Activated T-cell treated with anti-CD3 and anti-CD28 coated beads, Interleukin-2, amount 50 U/mL, for 72 hours (primary cell): Measurements from ENCODE around the gene GPC6. TPM values are rescaled to one million over a fixed set of nuclear protein-coding genes. Genes with fewer than 3 reads are reported as not detected.

Experiments used
- ATAC-seq, 2 donors: fragments of 150-1000 bp; cut with Tn5 transposase; replicated peaks in 1 of 2; 2 replicates each; pipeline ENCODE4 v1.10.0; 2021; ENCODE audit warnings: moderate library complexity in 2 of 2, mild to moderate bottlenecking in 1 of 2
- DNase-seq, 2 donors: peaks; one replicate each; pipeline ENCODE4 v3.0.0; 2021 to 2022; ENCODE audit warnings: mixed read lengths in 1 of 2
- H3K27ac Mint-ChIP-seq: one replicate; pipeline ENCODE4 v1.8.0; 2022; ENCODE audit warnings: mild to moderate bottlenecking, moderate library complexity, mixed read lengths
- H3K27me3 Mint-ChIP-seq: one replicate; pipeline ENCODE4 v1.8.0; 2022; ENCODE audit warnings: low read depth, mixed read lengths
- H3K36me3 Mint-ChIP-seq, 2 donors: one replicate each; pipeline ENCODE4 v1.8.0; 2022; ENCODE audit warnings: mixed read lengths in 2 of 2, mild to moderate bottlenecking in 1 of 2; ENCODE audit not compliant: insufficient read depth in 2 of 2
- H3K4me1 Mint-ChIP-seq: one replicate; pipeline ENCODE4 v1.8.0; 2022; ENCODE audit warnings: low read depth, mixed read lengths
- H3K4me3 Mint-ChIP-seq, 2 donors: one replicate each; pipeline ENCODE4 v1.8.0; 2022; ENCODE audit warnings: mild to moderate bottlenecking in 2 of 2, mixed read lengths in 2 of 2, moderate library complexity in 2 of 2
- H3K9me3 Mint-ChIP-seq, 2 donors: one replicate each; pipeline ENCODE4 v1.8.0; 2022; ENCODE audit warnings: mixed read lengths in 2 of 2
- total RNA-seq, 2 donors: library from RNA; stranded (reverse); gene quantifications; one replicate each; pipeline ENCODE4 v1.2.3, GENCODE V29; 2022

GPC6 gene
- total RNA-seq, 2 donors from 2014 or later = not detected

GRCh38 chr13:94217370-94217769, 990.8 kb downstream of the GPC6 start:
- no peak overlapping the region for H3K27ac Mint-ChIP-seq
- peaks cover 5% of the 10 kb centered on the region for H3K27me3 Mint-ChIP-seq
- DNase-seq = no peak
- peaks cover 1 to 3% of the 10 kb centered on the region in 2 donors for H3K9me3 Mint-ChIP-seq
- no peaks in the 10 kb centered on the region for H3K4me1 Mint-ChIP-seq
- no peak for ATAC-seq
- H3K36me3 Mint-ChIP-seq = no peaks in the 10 kb centered on the region
- H3K4me3 Mint-ChIP-seq = no peak overlapping the region

GRCh38 chr13:94218537-94218936, 991.9 kb downstream of the GPC6 start:
- Mint-ChIP-seq H3K27ac (no peak overlapping the region), H3K36me3 (no peaks in the 10 kb centered on the region)
- ATAC-seq = no peak

GRCh38 chr13:94218951-94219350, 992.3 kb downstream of the GPC6 start:
- Mint-ChIP-seq H3K9me3 (peaks cover 1 to 3% of the 10 kb centered on the region in 2 donors), H3K27me3 (peaks cover 11% of the 10 kb centered on the region), H3K4me3 (no peak overlapping the region), H3K36me3 (no peaks in the 10 kb centered on the region), H3K27ac (no peak overlapping the region), H3K4me1 (no peaks in the 10 kb centered on the region)
- ATAC-seq = no peak
- no peak for DNase-seq

More at GRCh38 chr13:94218537-94218936, 991.9 kb downstream of the GPC6 start:
- peaks cover 1 to 3% of the 10 kb centered on the region in 2 donors for H3K9me3 Mint-ChIP-seq
- H3K4me3 Mint-ChIP-seq = no peak overlapping the region
- peaks cover 11% of the 10 kb centered on the region for H3K27me3 Mint-ChIP-seq
- H3K4me1 Mint-ChIP-seq = no peaks in the 10 kb centered on the region
- DNase-seq = no peak

- H3K36me3 Mint-ChIP-seq = no peaks in the 10 kb centered on the region
- no peak for ATAC-seq
- H3K27me3 Mint-ChIP-seq = peaks cover 11% of the 10 kb centered on the region
These were observed 998.1 kb downstream of the GPC6 start for GRCh38 chr13:94224670-94225069.

GRCh38 chr13:94227255-94227879, 1000.8 kb downstream of the GPC6 start:
- peaks cover 0 to 1% of the 10 kb centered on the region in 2 donors for H3K9me3 Mint-ChIP-seq

More at GRCh38 chr13:94224670-94225069, 998.1 kb downstream of the GPC6 start:
- DNase-seq = no peak
- no peaks in the 10 kb centered on the region for H3K4me1 Mint-ChIP-seq
- H3K4me3 Mint-ChIP-seq = no peak overlapping the region
- peaks cover 2 to 3% of the 10 kb centered on the region in 2 donors for H3K9me3 Mint-ChIP-seq
- H3K27ac Mint-ChIP-seq = no peak overlapping the region

GRCh38 chr13:94228763-94229162, 1002.2 kb downstream of the GPC6 start:
- Mint-ChIP-seq H3K4me1 (no peaks in the 10 kb centered on the region), H3K9me3 (peaks cover 0 to 1% of the 10 kb centered on the region in 2 donors), H3K4me3 (no peak overlapping the region), H3K36me3 (no peaks in the 10 kb centered on the region), H3K27me3 (no peaks in the 10 kb centered on the region), H3K27ac (no peak overlapping the region)
- DNase-seq (no peak), ATAC-seq (no peak)

More at GRCh38 chr13:94227255-94227879, 1000.8 kb downstream of the GPC6 start:
- H3K4me3 Mint-ChIP-seq = no peak overlapping the region
- H3K27me3 Mint-ChIP-seq = peaks cover 6% of the 10 kb centered on the region
- no peak for ATAC-seq
- DNase-seq = no peak
- no peaks in the 10 kb centered on the region for H3K4me1 Mint-ChIP-seq
- H3K27ac Mint-ChIP-seq = no peak overlapping the region
- no peaks in the 10 kb centered on the region for H3K36me3 Mint-ChIP-seq

- DNase-seq = no peak
- no peak overlapping the region for H3K4me3 Mint-ChIP-seq
- no peaks in the 10 kb centered on the region for H3K36me3 Mint-ChIP-seq
- ATAC-seq = no peak
- H3K27ac Mint-ChIP-seq = no peak overlapping the region
- H3K27me3 Mint-ChIP-seq = no peaks in the 10 kb centered on the region
- peaks cover 13% of the 10 kb centered on the region for H3K4me1 Mint-ChIP-seq
- H3K9me3 Mint-ChIP-seq = peaks cover 0 to 1% of the 10 kb centered on the region in 2 donors
These were observed 1005.7 kb downstream of the GPC6 start for GRCh38 chr13:94232161-94232950.

GRCh38 chr13:94232956-94233355, 1006.3 kb downstream of the GPC6 start:
- Mint-ChIP-seq H3K27me3 (no peaks in the 10 kb centered on the region), H3K27ac (no peak overlapping the region), H3K36me3 (no peaks in the 10 kb centered on the region), H3K9me3 (peaks cover 0 to 6% of the 10 kb centered on the region in 2 donors), H3K4me1 (peaks cover 19% of the 10 kb centered on the region), H3K4me3 (no peak overlapping the region)
- DNase-seq (no peak), ATAC-seq (no peak)

GRCh38 chr13:94233401-94233800, 1006.8 kb downstream of the GPC6 start:
- no peaks in the 10 kb centered on the region for H3K27me3 Mint-ChIP-seq
- no peaks in the 10 kb centered on the region for H3K36me3 Mint-ChIP-seq
- H3K27ac Mint-ChIP-seq = no peak overlapping the region
- peaks cover 0 to 6% of the 10 kb centered on the region in 2 donors for H3K9me3 Mint-ChIP-seq
- ATAC-seq = no peak
- DNase-seq = no peak
- H3K4me3 Mint-ChIP-seq = no peak overlapping the region
- peaks cover 23% of the 10 kb centered on the region for H3K4me1 Mint-ChIP-seq

GRCh38 chr13:94233837-94234236, 1007.2 kb downstream of the GPC6 start:
- Mint-ChIP-seq H3K27me3 (no peaks in the 10 kb centered on the region), H3K27ac (no peak overlapping the region), H3K9me3 (peaks cover 0 to 6% of the 10 kb centered on the region in 2 donors), H3K4me3 (no peak overlapping the region), H3K4me1 (peaks cover 28% of the 10 kb centered on the region), H3K36me3 (no peaks in the 10 kb centered on the region)
- ATAC-seq (no peak), DNase-seq (no peak)

- Mint-ChIP-seq H3K9me3 (peaks cover 0 to 5% of the 10 kb centered on the region in 2 donors), H3K27ac (no peak overlapping the region), H3K4me1 (peaks cover 37% of the 10 kb centered on the region), H3K4me3 (no peak overlapping the region), H3K27me3 (no peaks in the 10 kb centered on the region), H3K36me3 (no peaks in the 10 kb centered on the region)
- DNase-seq (no peak), ATAC-seq (no peak)
These were observed 1008.1 kb downstream of the GPC6 start for GRCh38 chr13:94234738-94235137.

- H3K27ac Mint-ChIP-seq = peak overlapping the region; percentile 16
- no peaks in the 10 kb centered on the region for H3K27me3 Mint-ChIP-seq
- peak overlapping the region; percentile 10 to 64 for H3K4me3 Mint-ChIP-seq
- H3K36me3 Mint-ChIP-seq = no peaks in the 10 kb centered on the region
- peaks cover 42% of the 10 kb centered on the region for H3K4me1 Mint-ChIP-seq
- peaks cover 0 to 4% of the 10 kb centered on the region in 2 donors for H3K9me3 Mint-ChIP-seq
- DNase-seq (no peak), ATAC-seq (no peak)
These were observed 1009.5 kb downstream of the GPC6 start for GRCh38 chr13:94236132-94236531.

GRCh38 chr13:94236872-94237271, 1010.3 kb downstream of the GPC6 start:
- H3K27ac Mint-ChIP-seq = no peak overlapping the region
- peak in 1 of 2 donors; percentile 2 for DNase-seq

More at GRCh38 chr13:94236872-94237271, 1010.3 kb downstream of the GPC6 start:
- peak; percentile 57 to 66 for ATAC-seq
- Mint-ChIP-seq H3K27me3 (no peaks in the 10 kb centered on the region), H3K36me3 (no peaks in the 10 kb centered on the region), H3K4me1 (peaks cover 42% of the 10 kb centered on the region), H3K9me3 (peaks cover 0 to 4% of the 10 kb centered on the region in 2 donors), H3K4me3 (no peak overlapping the region)
